ENCODE data around the gene MAST2.

GRCh38 chr1:45876000-45876617 is 72.7 kb downstream of the MAST2 start:
- TF ChIP-seq POLR2A (IDR thresholded peaks at IDR 0.05), result no peak
- no peak for TF ChIP-seq CTCF (IDR thresholded peaks at IDR 0.05)
- no peak for TF ChIP-seq POLR2AphosphoS5 (IDR thresholded peaks at IDR 0.05)

Data from breast epithelium (tissue), 3 donors.